Stimulated activated naive CD8-positive, alpha-beta T cell treated with anti-CD3 and anti-CD28 coated beads, Interleukin-15, Interleukin-2, amounts not matched to agents 100 ng/mL and 50 ng/mL, for 24 hours (primary cell): Measurements from ENCODE around the gene KAZN.

Experiments
- H3K27ac Mint-ChIP-seq: one replicate; pipeline ENCODE4 v1.8.0; 2021; ENCODE audit warnings: mild to moderate bottlenecking, mixed read lengths
- H3K27me3 Mint-ChIP-seq: one replicate; pipeline ENCODE4 v1.8.0; 2021; ENCODE audit warnings: mixed read lengths
- H3K36me3 Mint-ChIP-seq: one replicate; pipeline ENCODE4 v1.8.0; 2021; ENCODE audit warnings: low read depth, mixed read lengths
- H3K4me1 Mint-ChIP-seq: one replicate; pipeline ENCODE4 v1.8.0; 2021; ENCODE audit warnings: low read depth, mixed read lengths
- H3K4me3 Mint-ChIP-seq: one replicate; pipeline ENCODE4 v1.8.0; 2021; ENCODE audit warnings: mild to moderate bottlenecking, mixed read lengths
- H3K9me3 Mint-ChIP-seq: one replicate; pipeline ENCODE4 v1.8.0; 2021; ENCODE audit warnings: mixed read lengths

Gene KAZN

DNA sequence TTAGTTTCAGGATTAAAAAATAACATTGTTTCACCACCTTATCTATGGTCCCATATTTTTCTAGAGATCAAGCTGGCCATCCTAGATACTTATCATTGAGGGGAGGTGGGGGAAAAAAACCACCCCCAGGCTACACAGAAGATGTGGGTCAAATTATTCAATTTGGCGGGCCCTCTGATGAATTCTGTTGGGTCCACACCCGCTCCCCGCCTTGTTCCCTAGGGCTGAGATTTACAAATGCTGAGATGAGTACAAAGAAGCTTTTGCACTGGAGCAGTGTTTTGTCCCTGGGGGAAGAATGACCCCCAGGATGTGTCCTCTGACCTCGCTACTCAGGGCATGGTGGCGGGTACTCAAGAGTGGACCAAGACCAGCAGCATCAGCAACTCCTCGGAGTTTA is 308.2 kb downstream of the KAZN start:
- H3K27ac Mint-ChIP-seq, result no peak overlapping the region
- no peaks in the 10 kb centered on the region for H3K36me3 Mint-ChIP-seq
- no peaks in the 10 kb centered on the region for H3K27me3 Mint-ChIP-seq
- H3K4me3 Mint-ChIP-seq, result no peak overlapping the region
- H3K4me1 Mint-ChIP-seq, result no peaks in the 10 kb centered on the region
- H3K9me3 Mint-ChIP-seq, result no peaks in the 10 kb centered on the region

DNA sequence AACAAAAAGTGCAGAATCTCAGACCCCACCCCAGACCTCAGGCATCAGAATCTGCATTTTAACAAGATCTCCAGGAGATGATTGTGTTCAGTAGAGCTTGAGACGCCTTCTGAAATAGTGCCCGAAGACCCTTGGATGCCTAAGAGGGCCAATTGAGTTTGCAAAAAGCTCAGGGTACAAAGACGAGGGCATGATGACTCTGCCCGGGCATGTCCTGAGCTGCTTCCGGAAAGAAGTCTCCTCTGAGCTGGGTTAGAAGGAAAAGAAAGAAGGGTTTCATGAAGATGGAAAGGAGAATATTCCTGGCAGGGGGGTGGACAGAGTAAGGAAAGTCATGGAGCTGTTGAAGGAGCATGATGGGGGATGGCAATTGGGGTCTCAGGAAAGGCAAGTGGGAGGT is 308.9 kb downstream of the KAZN start:
- Mint-ChIP-seq H3K9me3 (no peaks in the 10 kb centered on the region), H3K4me1 (no peaks in the 10 kb centered on the region), H3K36me3 (no peaks in the 10 kb centered on the region), H3K27ac (no peak overlapping the region), H3K27me3 (no peaks in the 10 kb centered on the region), H3K4me3 (no peak overlapping the region)

DNA sequence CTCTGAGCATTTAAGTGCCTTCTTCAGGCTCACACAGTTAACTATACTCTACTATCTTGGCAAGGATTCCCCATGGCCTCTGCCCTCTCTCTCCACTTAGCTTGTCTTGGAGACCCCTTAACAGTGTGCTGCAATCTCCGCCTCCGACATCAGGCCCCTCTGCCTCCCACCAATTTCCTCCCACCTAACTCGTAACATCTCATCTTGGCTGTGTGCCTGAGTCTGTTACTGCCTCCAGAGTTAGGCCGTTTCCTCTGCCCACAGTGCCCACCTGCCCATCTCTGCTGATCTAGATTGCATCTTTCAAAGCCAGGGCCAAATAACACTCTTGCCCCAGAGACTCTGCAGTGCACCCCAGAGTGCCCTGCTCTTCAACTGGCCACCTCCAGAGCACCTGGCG is 310.8 kb downstream of the KAZN start:
- Mint-ChIP-seq H3K27me3 (no peaks in the 10 kb centered on the region), H3K27ac (no peak overlapping the region), H3K4me3 (no peak overlapping the region), H3K4me1 (no peaks in the 10 kb centered on the region), H3K36me3 (no peaks in the 10 kb centered on the region), H3K9me3 (no peaks in the 10 kb centered on the region)

DNA sequence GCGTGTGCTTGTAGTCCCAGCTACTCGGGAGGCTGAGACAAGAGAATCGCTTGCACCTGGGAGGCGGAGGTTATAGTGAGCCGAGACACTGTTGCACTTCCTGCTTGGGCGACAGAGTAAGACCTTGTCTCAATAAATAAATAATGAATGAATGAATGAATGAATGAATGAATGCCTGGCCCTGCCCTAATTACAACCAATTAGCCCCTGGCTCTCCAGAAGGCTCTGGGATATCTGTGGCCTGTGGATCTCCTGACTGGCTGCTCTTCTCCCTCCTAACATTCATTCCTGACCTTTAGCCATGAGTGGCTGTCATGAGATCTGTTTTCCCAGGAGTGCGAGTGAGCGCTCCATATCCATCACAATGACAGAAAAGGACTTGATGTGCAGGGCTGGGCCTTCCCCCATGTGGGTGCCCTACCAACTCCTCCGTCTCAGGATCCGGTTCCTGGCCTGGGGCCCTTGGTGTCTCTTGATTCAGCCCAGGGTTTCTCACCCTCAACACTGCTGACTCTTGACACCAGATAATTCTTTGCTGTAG is 311.5 kb downstream of the KAZN start:
- Mint-ChIP-seq H3K27me3 (no peaks in the 10 kb centered on the region), H3K36me3 (no peaks in the 10 kb centered on the region), H3K4me3 (no peak overlapping the region), H3K27ac (no peak overlapping the region), H3K9me3 (no peaks in the 10 kb centered on the region), H3K4me1 (no peaks in the 10 kb centered on the region)

DNA sequence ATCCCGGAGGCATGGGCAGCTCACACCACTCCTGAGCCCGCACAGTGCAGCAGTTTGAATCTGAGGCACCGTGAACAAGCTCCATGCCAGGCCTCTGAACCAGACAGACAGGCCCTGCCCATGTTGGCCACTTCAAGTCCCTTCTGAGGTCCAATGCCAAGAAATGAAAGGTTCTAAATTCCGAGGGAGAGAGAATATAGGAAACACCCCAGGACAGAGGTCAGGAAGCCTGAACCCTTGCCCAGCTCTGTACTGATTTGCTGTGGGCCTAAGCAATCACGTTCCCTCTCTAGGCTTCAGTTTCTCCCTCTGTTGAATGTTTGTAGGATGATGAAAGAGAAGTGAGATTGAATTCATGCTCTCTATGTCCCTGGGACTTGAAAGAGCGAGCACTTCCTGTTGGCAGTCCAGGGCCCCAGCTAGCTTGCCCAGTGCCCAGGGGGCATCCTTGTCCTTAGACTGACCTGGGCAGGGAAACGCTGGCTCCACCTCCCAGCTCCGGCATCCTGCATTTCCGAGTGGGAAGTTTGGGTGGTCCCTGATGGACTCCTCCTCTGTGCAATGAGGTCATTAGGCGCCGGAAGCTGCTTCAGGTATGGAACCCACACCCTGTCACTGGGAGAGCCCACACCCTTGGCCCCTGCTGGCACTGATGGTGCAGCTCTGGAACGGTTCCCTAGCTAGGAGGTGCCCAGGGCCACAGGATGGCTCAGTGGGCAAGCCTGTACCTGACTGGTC is 312.7 kb downstream of the KAZN start:
- no peaks in the 10 kb centered on the region for H3K27me3 Mint-ChIP-seq
- no peak overlapping the region for H3K4me3 Mint-ChIP-seq
- no peaks in the 10 kb centered on the region for H3K9me3 Mint-ChIP-seq
- no peaks in the 10 kb centered on the region for H3K36me3 Mint-ChIP-seq
- H3K27ac Mint-ChIP-seq, result no peak overlapping the region
- H3K4me1 Mint-ChIP-seq, result no peaks in the 10 kb centered on the region

DNA sequence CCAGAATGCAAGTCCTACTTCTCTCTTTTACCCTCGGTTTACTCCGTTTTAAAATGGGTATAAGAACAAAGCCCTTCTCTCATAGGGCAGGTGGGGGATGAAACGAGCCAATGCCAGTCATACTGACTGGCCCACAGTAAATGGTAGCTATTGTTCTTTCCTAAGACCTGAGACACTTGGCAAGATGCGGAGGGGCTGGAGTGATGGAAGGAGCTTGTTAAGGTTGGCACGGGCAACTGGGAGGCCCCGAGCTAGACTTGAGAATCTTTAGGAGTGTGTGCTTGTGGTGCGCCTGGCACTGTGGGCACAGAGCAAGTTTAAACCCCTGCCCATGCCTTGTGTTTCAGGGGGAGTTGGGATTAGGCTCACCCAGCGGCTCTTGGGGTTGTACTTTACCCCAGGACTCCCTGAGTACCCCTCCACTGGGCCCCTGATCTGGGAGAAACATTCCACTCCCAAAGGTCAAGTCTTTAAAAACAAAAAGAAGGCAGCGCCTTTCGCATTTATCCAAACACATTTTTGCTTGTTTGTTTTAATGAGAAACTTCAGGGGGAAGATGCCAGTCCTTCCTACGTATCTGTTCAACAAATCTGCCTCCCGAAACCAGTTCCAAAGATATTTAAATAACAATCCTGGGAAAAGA is 314.5 kb downstream of the KAZN start:
- no peaks in the 10 kb centered on the region for H3K9me3 Mint-ChIP-seq
- no peaks in the 10 kb centered on the region for H3K36me3 Mint-ChIP-seq
- no peaks in the 10 kb centered on the region for H3K4me1 Mint-ChIP-seq
- H3K27me3 Mint-ChIP-seq, result no peaks in the 10 kb centered on the region
- no peak overlapping the region for H3K27ac Mint-ChIP-seq
- no peak overlapping the region for H3K4me3 Mint-ChIP-seq

DNA sequence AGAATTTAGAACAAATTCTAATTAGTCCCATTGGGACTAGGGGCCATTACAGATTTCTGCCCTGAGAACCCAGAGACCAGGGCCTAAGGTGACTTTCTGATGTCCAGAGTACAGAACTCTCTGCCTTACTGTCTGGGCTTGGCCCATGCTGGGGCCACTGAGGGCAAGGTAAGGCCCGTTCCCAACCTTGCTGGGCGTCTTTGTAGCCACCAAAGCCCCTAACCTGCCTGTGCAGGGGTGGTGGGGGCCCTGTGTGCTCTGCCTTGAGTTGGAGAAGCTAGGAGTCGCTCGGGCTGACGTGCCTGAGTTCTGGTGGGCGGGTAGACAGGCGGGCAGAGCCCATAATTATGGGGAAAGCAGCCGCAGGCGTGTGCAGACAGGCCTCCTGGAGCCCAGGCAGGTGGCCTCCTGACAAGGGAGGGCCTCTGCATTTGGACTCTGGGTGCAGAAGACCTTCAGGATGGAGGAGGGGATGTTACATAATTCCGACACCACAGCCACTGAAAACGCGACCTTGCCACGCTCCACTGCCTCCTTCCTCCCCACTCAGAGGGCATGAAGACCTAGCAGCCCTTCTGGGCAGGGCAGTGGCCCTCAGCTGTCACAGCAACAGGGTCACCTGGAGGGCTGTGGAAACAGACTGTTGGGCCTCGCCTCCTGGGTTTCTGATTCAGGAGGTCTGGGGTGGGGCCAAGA is 315.1 kb downstream of the KAZN start:
- Mint-ChIP-seq H3K4me3 (no peak overlapping the region), H3K27ac (no peak overlapping the region)

DNA sequence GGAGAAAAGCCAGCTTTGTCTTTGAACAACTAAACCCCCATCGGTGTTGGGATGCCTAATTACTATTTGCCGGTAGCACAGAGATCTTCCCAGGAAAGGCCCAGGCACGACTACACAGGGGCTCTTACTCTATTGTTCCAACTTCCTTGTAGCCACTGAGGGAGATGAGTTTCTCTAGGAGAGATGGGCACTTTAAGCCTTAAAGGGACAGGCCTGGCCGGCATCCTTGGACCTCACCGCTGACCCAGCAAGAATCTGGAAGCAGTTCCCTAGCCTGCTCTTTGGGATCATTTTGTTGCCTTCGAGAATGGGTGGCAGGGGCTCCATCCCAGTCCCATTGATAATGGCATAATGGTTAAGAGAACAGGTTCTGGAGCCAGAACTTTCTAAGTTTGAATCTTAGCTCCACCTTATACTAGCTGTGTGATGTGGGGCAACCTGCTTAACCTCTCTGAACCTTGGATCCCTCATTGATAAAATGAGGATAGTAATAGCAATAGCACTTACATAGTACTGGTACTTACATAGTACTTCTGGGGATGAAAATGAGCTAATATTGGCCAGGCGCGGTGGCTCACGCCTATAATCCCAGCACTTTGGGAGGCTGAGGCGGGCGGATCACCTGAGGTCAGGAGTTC is 316.0 kb downstream of the KAZN start:
- Mint-ChIP-seq H3K36me3 (no peaks in the 10 kb centered on the region), H3K27ac (no peak overlapping the region), H3K4me1 (no peaks in the 10 kb centered on the region), H3K9me3 (no peaks in the 10 kb centered on the region), H3K4me3 (no peak overlapping the region), H3K27me3 (no peaks in the 10 kb centered on the region)

More for the DNA sequence above, 315.1 kb downstream of the KAZN start:
- Mint-ChIP-seq H3K36me3 (no peaks in the 10 kb centered on the region), H3K4me1 (no peaks in the 10 kb centered on the region), H3K27me3 (no peaks in the 10 kb centered on the region), H3K9me3 (no peaks in the 10 kb centered on the region)

DNA sequence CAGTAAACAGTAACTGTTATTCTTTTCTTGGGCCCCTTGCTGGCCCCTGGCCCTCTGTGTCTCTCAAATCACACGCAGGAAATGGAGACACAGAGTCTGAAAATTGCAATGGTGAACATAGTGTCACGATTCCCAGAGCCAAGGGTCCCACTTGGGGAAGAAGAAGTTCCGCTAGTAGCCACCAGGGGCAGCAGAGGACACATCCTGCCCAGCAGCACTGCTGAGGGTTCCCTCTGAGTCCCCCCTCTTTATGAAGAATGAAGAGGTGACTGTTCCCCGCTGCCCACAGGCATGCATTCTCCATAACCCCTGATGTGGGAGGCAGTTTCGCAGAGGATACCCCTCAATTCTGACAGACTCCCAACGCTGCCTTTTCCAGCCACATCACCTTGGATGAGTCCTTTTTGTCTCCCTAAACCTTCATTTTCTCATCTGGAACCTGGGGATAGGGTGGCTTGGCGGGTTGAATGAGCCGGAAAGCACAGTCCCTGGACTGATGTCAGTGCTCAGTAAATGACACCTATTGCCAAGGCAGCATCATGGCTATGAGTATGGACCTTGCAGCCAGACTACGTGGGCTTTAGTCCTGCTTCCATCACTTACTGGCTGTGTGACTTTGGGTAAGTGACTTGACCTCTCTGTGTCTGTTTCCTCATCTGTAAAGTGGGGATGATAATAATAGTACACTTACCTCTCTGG is 317.0 kb downstream of the KAZN start:
- Mint-ChIP-seq H3K27me3 (no peaks in the 10 kb centered on the region), H3K4me3 (no peak overlapping the region), H3K27ac (no peak overlapping the region), H3K9me3 (no peaks in the 10 kb centered on the region), H3K36me3 (no peaks in the 10 kb centered on the region), H3K4me1 (no peaks in the 10 kb centered on the region)

DNA sequence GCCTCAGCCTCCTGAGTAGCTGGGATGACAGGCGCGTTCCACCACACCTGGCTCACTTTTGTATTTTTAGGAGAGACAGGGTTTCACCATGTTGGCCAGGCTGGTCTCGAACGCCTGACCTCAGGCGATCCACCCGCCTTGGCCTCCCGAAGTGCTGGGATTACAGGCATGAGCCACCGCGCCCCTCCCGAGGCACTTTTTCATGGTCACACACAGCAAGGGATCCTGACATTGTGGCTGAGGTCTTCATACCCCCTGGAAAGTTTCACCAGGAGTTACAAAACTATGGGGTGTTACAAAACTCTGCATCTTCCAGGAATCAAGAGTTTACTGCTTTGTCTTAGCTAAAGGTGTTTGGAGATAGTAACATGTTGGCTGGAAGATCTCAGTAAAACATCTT is 320.8 kb downstream of the KAZN start:
- Mint-ChIP-seq H3K4me3 (no peak overlapping the region), H3K27ac (no peak overlapping the region), H3K36me3 (no peaks in the 10 kb centered on the region), H3K27me3 (peaks cover 13% of the 10 kb centered on the region), H3K4me1 (no peaks in the 10 kb centered on the region), H3K9me3 (no peaks in the 10 kb centered on the region)

DNA sequence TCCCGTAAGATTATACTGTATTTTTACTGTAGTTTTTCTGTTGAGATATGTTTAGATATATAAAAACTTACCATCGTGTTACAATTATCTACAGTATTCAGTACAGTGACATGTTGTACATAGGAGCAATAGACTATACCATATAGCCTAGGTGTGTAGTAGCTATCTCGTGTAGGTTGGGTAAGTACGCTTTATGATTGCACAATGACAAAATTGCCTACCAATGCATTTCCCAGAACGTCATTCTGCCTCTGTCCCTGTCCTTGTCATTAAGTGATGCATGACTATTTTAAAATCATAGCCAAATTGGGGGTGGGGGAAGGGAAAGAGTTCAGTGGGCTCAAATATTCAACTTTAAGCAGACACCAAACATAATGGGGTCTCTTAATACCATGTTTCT is 321.3 kb downstream of the KAZN start:
- H3K4me3 Mint-ChIP-seq, result no peak overlapping the region
- no peaks in the 10 kb centered on the region for H3K36me3 Mint-ChIP-seq
- no peaks in the 10 kb centered on the region for H3K9me3 Mint-ChIP-seq
- H3K27ac Mint-ChIP-seq, result no peak overlapping the region
- H3K27me3 Mint-ChIP-seq, result peaks cover 13% of the 10 kb centered on the region
- H3K4me1 Mint-ChIP-seq, result no peaks in the 10 kb centered on the region

DNA sequence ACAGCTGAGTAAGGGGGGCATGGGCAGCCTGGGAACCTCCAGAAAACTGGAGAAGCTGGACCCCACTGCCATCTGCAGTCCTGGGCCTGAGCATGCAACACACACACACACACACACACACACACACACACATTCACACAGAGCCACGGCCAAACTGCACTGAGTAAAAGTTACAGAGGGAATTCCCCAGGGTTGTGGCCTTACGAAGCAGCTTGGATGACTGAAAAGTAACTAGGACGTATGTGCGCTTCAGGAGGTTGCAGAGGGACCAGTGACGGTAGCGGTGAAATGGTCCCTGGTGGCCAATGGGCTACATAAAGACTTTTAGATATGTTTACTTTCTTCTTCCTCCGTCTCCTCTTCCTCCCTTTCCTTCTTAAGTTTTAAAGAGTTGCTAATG is 322.6 kb downstream of the KAZN start:
- H3K4me3 Mint-ChIP-seq, result no peak overlapping the region
- no peaks in the 10 kb centered on the region for H3K9me3 Mint-ChIP-seq
- H3K27me3 Mint-ChIP-seq, result peaks cover 25% of the 10 kb centered on the region
- no peak overlapping the region for H3K27ac Mint-ChIP-seq
- H3K4me1 Mint-ChIP-seq, result peaks cover 6% of the 10 kb centered on the region
- H3K36me3 Mint-ChIP-seq, result no peaks in the 10 kb centered on the region

DNA sequence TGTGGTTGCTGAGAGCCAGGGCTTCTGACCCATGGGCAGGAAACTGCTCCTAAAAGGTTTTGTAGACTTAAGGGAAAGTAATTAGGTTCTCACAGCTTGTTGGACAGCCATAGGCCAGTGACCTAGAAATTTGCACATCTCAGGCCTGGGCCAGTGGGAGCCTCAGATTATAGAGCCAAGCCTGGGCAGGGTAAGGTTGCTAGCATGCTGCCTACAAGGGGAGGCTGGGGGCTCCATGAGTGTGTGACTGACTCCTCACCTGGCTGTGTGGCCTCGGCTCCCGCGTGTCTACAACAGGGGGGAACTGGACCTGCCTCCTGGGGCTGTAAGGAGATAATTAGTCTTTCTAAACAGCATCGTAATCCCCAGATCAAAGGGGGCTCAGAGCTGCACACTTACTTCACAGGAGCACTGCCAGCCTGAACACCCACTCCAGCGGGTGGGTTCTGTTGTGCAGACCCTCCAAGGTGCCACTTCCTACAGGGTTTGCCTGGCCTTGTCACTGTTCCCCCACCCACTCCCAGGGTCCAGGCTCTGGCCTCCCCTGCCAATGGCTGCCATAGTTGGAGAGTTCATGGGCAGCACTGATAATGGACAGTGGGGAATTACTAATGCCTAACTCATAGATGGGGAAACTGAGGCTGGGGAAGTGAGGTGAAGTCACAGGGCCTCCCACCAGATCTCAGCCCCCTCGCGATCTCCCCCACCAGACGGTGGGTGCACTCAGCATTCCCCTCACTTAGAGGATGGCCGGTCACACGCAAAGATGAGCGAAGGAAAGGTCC is 324.6 kb downstream of the KAZN start:
- Mint-ChIP-seq H3K9me3 (no peaks in the 10 kb centered on the region), H3K4me3 (peak overlapping the region; percentile 51), H3K27ac (no peak overlapping the region), H3K36me3 (no peaks in the 10 kb centered on the region), H3K27me3 (peaks cover 40% of the 10 kb centered on the region), H3K4me1 (peaks cover 6% of the 10 kb centered on the region)
